IMR-90 (cell line): ENCODE data around the gene KRT8. TPM values are rescaled to one million over a fixed set of nuclear protein-coding genes. Genes with fewer than 3 reads are reported as not detected.

Experiments
- ATAC-seq: fragments of 200-7000 bp; cut with Tn5 transposase; 2 replicates; pipeline ENCODE4 v1.9.1; 2020; ENCODE audit warnings: low read depth, mild to moderate bottlenecking, moderate library complexity
- BruUV-seq: library from RNA; stranded (reverse); fragments of 400-500 nt; replicated peaks from 2 replicates; lab custom pipeline; 2021; lab: Mats Ljungman, UMichigan
- CTCF ChIA-PET: fragments of 300-600 bp; formaldehyde crosslinking; extraction: SDS; loops from one replicate; lab custom pipeline; 2021; ENCODE audit warnings: antibody characterized with exemption; lab: Yijun Ruan, JAX
- POLR2A ChIA-PET: fragments of 300-600 bp; sonication (Branson Sonifier 250); formaldehyde crosslinking; loops from one replicate; lab custom pipeline; 2022; ENCODE audit warnings: antibody characterized with exemption; ENCODE audit not compliant: unreplicated experiment; lab: Charles Lee
- DNase-seq: peaks from one replicate; pipeline ENCODE4 v3.0.0; 2013
- H2AFZ ChIP-seq: replicated peaks from 2 replicates; pipeline ENCODE3; 2013; ENCODE audit warnings: low read length, mild to moderate bottlenecking; ENCODE audit not compliant: poor library complexity
- H2AK5ac ChIP-seq: 2 replicates; pipeline ENCODE4 v1.6.1; 2013; ENCODE audit warnings: low read depth, low read length, inconsistent platforms
- H2AK9ac ChIP-seq: replicated peaks from 2 replicates; pipeline ENCODE3; 2013; ENCODE audit warnings: mild to moderate bottlenecking, low read depth, low read length, moderate library complexity; ENCODE audit not compliant: poor library complexity
- H2BK120ac ChIP-seq: 2 replicates; pipeline ENCODE4 v1.6.1; 2013; ENCODE audit warnings: low read depth, low read length, inconsistent platforms
- H2BK15ac ChIP-seq: 3 replicates; pipeline ENCODE4 v1.6.1; 2013; ENCODE audit warnings: low read depth, low read length, inconsistent platforms
- H2BK20ac ChIP-seq: 2 replicates; pipeline ENCODE4 v1.6.1; 2013; ENCODE audit warnings: low read depth, mild to moderate bottlenecking, inconsistent platforms, low read length, moderate library complexity
- H2BK5ac ChIP-seq: 2 replicates; pipeline ENCODE4 v1.6.1; 2013; ENCODE audit warnings: mild to moderate bottlenecking, low read depth, low read length, inconsistent platforms; ENCODE audit not compliant: poor library complexity, severe bottlenecking
- H3K14ac ChIP-seq: replicated peaks from 2 replicates; pipeline ENCODE4 v1.6.1; 2013; ENCODE audit warnings: low read depth, low read length, inconsistent platforms
- H3K18ac ChIP-seq: 2 replicates; pipeline ENCODE4 v1.6.1; 2013; ENCODE audit warnings: low read depth, low read length, control low read depth
- H3K23ac ChIP-seq: 2 replicates; pipeline ENCODE4 v1.6.1; 2013; ENCODE audit warnings: low read depth, low read length, inconsistent platforms
- H3K27ac ChIP-seq: 2 replicates; pipeline ENCODE4 v1.5.1; 2013; ENCODE audit warnings: mild to moderate bottlenecking, control low read depth, low read length; ENCODE audit not compliant: insufficient read depth
- H3K27me3 ChIP-seq: 2 replicates; pipeline ENCODE4 v1.6.1; 2013; ENCODE audit warnings: low read length; ENCODE audit not compliant: control insufficient read depth, insufficient read depth
- H3K36me3 ChIP-seq: 2 replicates; pipeline ENCODE4 v1.6.1; 2013; ENCODE audit warnings: low read length, mixed read lengths; ENCODE audit not compliant: control insufficient read depth, insufficient read depth
- H3K4ac ChIP-seq: 2 replicates; pipeline ENCODE4 v1.6.1; 2013; ENCODE audit warnings: low read depth, low read length, inconsistent platforms
- H3K4me1 ChIP-seq: 2 replicates; pipeline ENCODE4 v1.6.1; 2013; ENCODE audit warnings: low read length, mixed read lengths; ENCODE audit not compliant: control insufficient read depth, insufficient read depth
- H3K4me2 ChIP-seq: 2 replicates; pipeline ENCODE4 v1.6.1; 2013; ENCODE audit warnings: low read depth, mild to moderate bottlenecking, control low read depth, low read length, moderate library complexity
- H3K4me3 ChIP-seq: 2 replicates; pipeline ENCODE4 v1.5.1; 2013; ENCODE audit warnings: low read depth, mild to moderate bottlenecking, control low read depth, low read length, moderate library complexity; ENCODE audit not compliant: insufficient read depth
- H3K56ac ChIP-seq: 2 replicates; pipeline ENCODE4 v1.6.1; 2013; ENCODE audit warnings: low read length, inconsistent platforms; ENCODE audit not compliant: insufficient read depth; ENCODE audit errors: extremely low read depth
- H3K79me1 ChIP-seq, 2 experiments: 2 replicates each; pipeline ENCODE4 v1.6.1; 2013; ENCODE audit warnings: low read length in 2 of 2, inconsistent platforms in 1 of 2, low read depth in 1 of 2
- H3K9ac ChIP-seq: 2 replicates; pipeline ENCODE4 v1.6.1; 2013; ENCODE audit warnings: low read depth, low read length, control low read depth
- H3K9me1 ChIP-seq: 2 replicates; pipeline ENCODE4 v1.6.1; 2013; ENCODE audit warnings: low read length, inconsistent platforms; ENCODE audit not compliant: insufficient read depth
- H3K9me3 ChIP-seq: 2 replicates; pipeline ENCODE4 v1.6.1; 2013; ENCODE audit warnings: low read length; ENCODE audit not compliant: control insufficient read depth, insufficient read depth
- H4K20me1 ChIP-seq: 2 replicates; pipeline ENCODE4 v1.6.1; 2013; ENCODE audit warnings: low read length, inconsistent platforms; ENCODE audit not compliant: insufficient read depth
- H4K5ac ChIP-seq: 2 replicates; pipeline ENCODE4 v1.6.1; 2013; ENCODE audit warnings: mild to moderate bottlenecking, low read depth, low read length, control low read depth
- H4K8ac ChIP-seq, 2 experiments: 2 replicates each; pipeline ENCODE4 v1.6.1; 2013; ENCODE audit warnings: low read depth in 2 of 2, low read length in 2 of 2, control low read depth in 1 of 2, inconsistent platforms in 1 of 2
- H4K91ac ChIP-seq: 2 replicates; pipeline ENCODE4 v1.6.1; 2013; ENCODE audit warnings: low read depth, low read length, inconsistent platforms; ENCODE audit not compliant: insufficient read depth
- BHLHE40 ChIP-seq: fragments of 150-350 bp; IDR thresholded peaks from 2 replicates; pipeline ENCODE4 v1.6.1; 2016; ENCODE audit warnings: mild to moderate bottlenecking, low read depth, low read length
- CEBPB ChIP-seq: IDR thresholded peaks from 2 replicates; pipeline ENCODE4 v1.6.1; 2012; ENCODE audit warnings: low read depth, low read length, improper control_type of control experiment
- CHD1 ChIP-seq: IDR thresholded peaks from 2 replicates; pipeline ENCODE4 v1.6.1; 2012; ENCODE audit warnings: low read depth, low read length, improper control_type of control experiment
- FOS ChIP-seq: fragments of 150-350 bp; IDR thresholded peaks from 2 replicates; pipeline ENCODE4 v1.6.1; 2016; ENCODE audit warnings: low read depth, low read length
- MAZ ChIP-seq: IDR thresholded peaks from 2 replicates; pipeline ENCODE4 v1.6.1; 2012; ENCODE audit warnings: low read depth, mild to moderate bottlenecking, low read length, improper control_type of control experiment, moderate library complexity, borderline replicate concordance
- MXI1 ChIP-seq: IDR thresholded peaks from 2 replicates; pipeline ENCODE4 v1.6.1; 2012; ENCODE audit warnings: low read depth, mild to moderate bottlenecking, low read length, moderate library complexity, borderline replicate concordance
- NFE2L2 ChIP-seq: fragments of 150-350 bp; IDR thresholded peaks from 2 replicates; pipeline ENCODE4 v1.6.1; 2016; ENCODE audit warnings: low read depth, mild to moderate bottlenecking, low read length
- POLR2A ChIP-seq: IDR thresholded peaks from 2 replicates; pipeline ENCODE4 v1.6.1; 2012; ENCODE audit warnings: mild to moderate bottlenecking, low read depth, low read length
- RFX5 ChIP-seq: IDR thresholded peaks from 2 replicates; pipeline ENCODE4 v1.8.0; 2012; ENCODE audit warnings: low read depth, mild to moderate bottlenecking, low read length, moderate library complexity
- WGBS, 2 experiments: methylation state at CpG; one replicate each; pipeline versions ENCODE4 v1.1.5 to v1.1.7; 2013; ENCODE audit warnings: missing lambda C conversion rate in 2 of 2; ENCODE audit not compliant: insufficient read length in 1 of 2; ENCODE audit errors: extremely low coverage in 2 of 2; 5-methylcytosine and 5-hydroxymethylcytosine counted together
- dilution Hi-C: fragments of 300-500 bp; cut with HindIII; formaldehyde crosslinking; loops from one replicate; pipeline ENCODE4 v1.14.3; 2018; ENCODE audit warnings: low sequenced_read_pairs; ENCODE audit not compliant: unreplicated experiment
- in situ Hi-C: fragments of 300-500 bp; cut with MboI; formaldehyde crosslinking; loops from 3 replicates; pipeline ENCODE4 v1.14.3; 2019; ENCODE audit warnings: low sequenced_read_pairs, inconsistent platforms, mixed read lengths
- intact Hi-C: fragments of 100-400 bp; cut with micrococcal nuclease; formaldehyde crosslinking; loops from 2 replicates; pipeline ENCODE4 v1.10.0; 2022
- polyA plus RNA-seq, 3 experiments: library from polyadenylated mRNA; depleted of rRNA; stranded (reverse); fragments of >200 nt; gene quantifications; 2 replicates each; pipeline ENCODE4 v1.2.3, GENCODE V29; 2012; ENCODE audit warnings: low replicate concordance in 1 of 3
- total RNA-seq: library from RNA; depleted of rRNA; stranded (reverse); fragments of >200 nt; gene quantifications from 2 replicates; pipeline ENCODE4 v1.2.3, GENCODE V29; 2012
- TF ChIP-seq, protein P1 (sequence below): fragments of 150-350 bp; IDR thresholded peaks from 2 replicates; pipeline ENCODE4 v1.6.1; 2016; ENCODE audit warnings: low read depth, mild to moderate bottlenecking, low read length, moderate library complexity, borderline replicate concordance

KRT8 gene
- total and polyA plus RNA-seq, 2 of the 4 experiments (the other 2 are of a cell fraction), result 10.9 to 39.3 TPM

GRCh38 chr12:52873832-52874572, 30.9 kb downstream of the KRT8 start (continued):
- TF ChIP-seq MAZ (peak; percentile 88; the same call in 1 of the 2 replicates), FOS (peak; percentile 77), POLR2A (no peak)

DNA sequence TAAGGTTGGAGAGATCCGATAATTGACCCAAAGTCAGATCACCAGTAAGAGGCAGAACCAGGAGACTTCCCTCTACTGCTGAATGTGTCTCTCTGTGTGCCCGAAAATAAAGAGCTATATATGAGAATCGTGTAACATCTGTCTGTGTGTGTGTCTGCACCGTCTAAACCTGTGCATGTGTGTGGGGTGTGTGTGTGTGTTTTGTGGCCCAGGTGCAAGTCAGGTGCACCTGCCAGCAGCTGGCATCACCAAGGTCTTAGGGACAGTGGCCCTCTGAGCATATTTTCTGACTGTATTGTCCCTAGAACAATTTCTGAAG, 31.4 kb downstream of the KRT8 start:
- in situ Hi-C loops (no loop called here), dilution Hi-C loops (no loop called here), intact Hi-C loops (loop anchor here (5.0 to 10.0 kb wide), 3 partner anchors 481 to 659 kb away; no protein-coding TSS in a partner anchor)
- 0 out of 2 replicates have a peak overlapping the region, but pooled peaks have one; percentile 24 for H2BK20ac ChIP-seq
- H3K27ac ChIP-seq, result peak overlapping the region; percentile 22; the same call in 1 of the 2 replicates
- H2AK9ac ChIP-seq, result peak overlapping the region; percentile 58
- peak overlapping the region; percentile 35; the same call in 1 of the 2 replicates for H3K14ac ChIP-seq
- peak overlapping the region; percentile 82 for H2BK120ac ChIP-seq
- no peaks in the 10 kb centered on the region for H3K9me3 ChIP-seq
- no peak overlapping the region for H2BK5ac ChIP-seq
- H3K79me1 ChIP-seq, result no peaks in the 10 kb centered on the region
- H3K4me1 ChIP-seq, result peaks cover 26% of the 10 kb centered on the region
- H3K18ac ChIP-seq, result 0 out of 2 replicates have a peak overlapping the region, but pooled peaks have one; percentile 14
- CTCF ChIA-PET, result interaction anchor here (0.6 to 1.5 kb wide), 4 partner anchors 8 to 751 kb away, joined by 3 to 7 read pairs (median 4); no protein-coding TSS in a partner anchor
- WGBS, 2 experiments, result 45% methylated on average over 3 of the region's 4 CpGs; no CpG with 5 or more reads in 1 of the 2 experiments
- H2AK5ac ChIP-seq, result peak overlapping the region; percentile 62
- no TSS peak for BruUV-seq
- POLR2A ChIA-PET, result no interaction called here
- no peak overlapping the region for H3K4me3 ChIP-seq
- no peaks in the 10 kb centered on the region for H3K36me3 ChIP-seq
- peak overlapping the region; percentile 57 for H4K5ac ChIP-seq
- H3K4me2 ChIP-seq, result peak overlapping the region; percentile 60
- no peak for ATAC-seq
- peak overlapping the region; percentile 83 for H4K91ac ChIP-seq
- TF ChIP-seq POLR2A (no peak), CHD1 (no peak), MXI1 (no peak), BHLHE40 (no peak), FOS (no peak), RFX5 (no peak), NFE2L2 (no peak), CEBPB (no peak)
- TF ChIP-seq, protein P1, sequence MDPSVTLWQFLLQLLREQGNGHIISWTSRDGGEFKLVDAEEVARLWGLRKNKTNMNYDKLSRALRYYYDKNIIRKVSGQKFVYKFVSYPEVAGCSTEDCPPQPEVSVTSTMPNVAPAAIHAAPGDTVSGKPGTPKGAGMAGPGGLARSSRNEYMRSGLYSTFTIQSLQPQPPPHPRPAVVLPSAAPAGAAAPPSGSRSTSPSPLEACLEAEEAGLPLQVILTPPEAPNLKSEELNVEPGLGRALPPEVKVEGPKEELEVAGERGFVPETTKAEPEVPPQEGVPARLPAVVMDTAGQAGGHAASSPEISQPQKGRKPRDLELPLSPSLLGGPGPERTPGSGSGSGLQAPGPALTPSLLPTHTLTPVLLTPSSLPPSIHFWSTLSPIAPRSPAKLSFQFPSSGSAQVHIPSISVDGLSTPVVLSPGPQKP, result no peak
- peak overlapping the region; percentile 73; the same call in 2 of the 3 replicates for H2BK15ac ChIP-seq
- H3K9ac ChIP-seq, result peak overlapping the region; percentile 56; the same call in 1 of the 2 replicates
- peak overlapping the region; percentile 88 for H2AFZ ChIP-seq
- H3K9me1 ChIP-seq, result peaks cover 23% of the 10 kb centered on the region
- peak overlapping the region; percentile 83 for H3K4ac ChIP-seq
- H4K20me1 ChIP-seq, result no peaks in the 10 kb centered on the region
- H3K27me3 ChIP-seq, result no peaks in the 10 kb centered on the region
- DNase-seq, result no peak
- H3K23ac ChIP-seq, result no peak overlapping the region
- H4K8ac ChIP-seq, result peak overlapping the region; percentile 83 to 85; a peak in 3 of 4 replicates
- H3K56ac ChIP-seq, result no peak overlapping the region
